ENCODE data around the gene KLHL29.

KLHL29 gene

DNA sequence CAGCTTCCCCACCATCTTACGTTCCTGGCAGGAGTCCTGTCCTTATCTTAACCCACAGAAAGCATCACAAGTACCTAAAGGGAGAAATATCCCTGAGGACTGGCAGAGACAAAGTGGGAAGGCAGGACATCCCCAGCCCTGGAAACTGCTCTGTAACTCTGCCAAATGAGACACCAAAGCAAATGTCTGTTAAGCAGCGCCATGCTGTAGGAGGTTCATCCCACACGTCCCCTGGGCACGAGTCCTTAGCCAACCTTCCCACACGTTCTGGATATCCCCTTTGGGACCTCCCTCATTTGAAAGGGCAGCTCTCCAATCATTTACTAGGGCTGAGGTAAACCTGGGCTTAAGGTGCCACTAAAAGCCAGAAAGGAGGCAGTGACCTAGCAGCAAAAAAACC lies 334.7 kb downstream of the KLHL29 start:
- Histone ChIP-seq H3K27ac (replicated peaks) (no peak overlapping the region), H3K4me3 (replicated peaks; ENCODE audit: insufficient read depth, low read length) (no peak overlapping the region), H3K27me3 (ENCODE audit: insufficient read depth, poor library complexity, severe bottlenecking) (no peaks in the 10 kb centered on the region)
- TF ChIP-seq GABPA (IDR thresholded peaks at IDR 0.05; ENCODE audit: low read depth) (no peak), SPI1 (IDR thresholded peaks at IDR 0.05; ENCODE audit: borderline replicate concordance, low read depth) (no peak), POLR2AphosphoS5 (IDR thresholded peaks at IDR 0.05; ENCODE audit: low read depth) (no peak)
- TF ChIP-seq, protein P1, sequence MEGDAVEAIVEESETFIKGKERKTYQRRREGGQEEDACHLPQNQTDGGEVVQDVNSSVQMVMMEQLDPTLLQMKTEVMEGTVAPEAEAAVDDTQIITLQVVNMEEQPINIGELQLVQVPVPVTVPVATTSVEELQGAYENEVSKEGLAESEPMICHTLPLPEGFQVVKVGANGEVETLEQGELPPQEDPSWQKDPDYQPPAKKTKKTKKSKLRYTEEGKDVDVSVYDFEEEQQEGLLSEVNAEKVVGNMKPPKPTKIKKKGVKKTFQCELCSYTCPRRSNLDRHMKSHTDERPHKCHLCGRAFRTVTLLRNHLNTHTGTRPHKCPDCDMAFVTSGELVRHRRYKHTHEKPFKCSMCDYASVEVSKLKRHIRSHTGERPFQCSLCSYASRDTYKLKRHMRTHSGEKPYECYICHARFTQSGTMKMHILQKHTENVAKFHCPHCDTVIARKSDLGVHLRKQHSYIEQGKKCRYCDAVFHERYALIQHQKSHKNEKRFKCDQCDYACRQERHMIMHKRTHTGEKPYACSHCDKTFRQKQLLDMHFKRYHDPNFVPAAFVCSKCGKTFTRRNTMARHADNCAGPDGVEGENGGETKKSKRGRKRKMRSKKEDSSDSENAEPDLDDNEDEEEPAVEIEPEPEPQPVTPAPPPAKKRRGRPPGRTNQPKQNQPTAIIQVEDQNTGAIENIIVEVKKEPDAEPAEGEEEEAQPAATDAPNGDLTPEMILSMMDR (IDR thresholded peaks at IDR 0.05; ENCODE audit: insufficient read depth, low read length) = no peak
- TF ChIP-seq, protein P2, sequence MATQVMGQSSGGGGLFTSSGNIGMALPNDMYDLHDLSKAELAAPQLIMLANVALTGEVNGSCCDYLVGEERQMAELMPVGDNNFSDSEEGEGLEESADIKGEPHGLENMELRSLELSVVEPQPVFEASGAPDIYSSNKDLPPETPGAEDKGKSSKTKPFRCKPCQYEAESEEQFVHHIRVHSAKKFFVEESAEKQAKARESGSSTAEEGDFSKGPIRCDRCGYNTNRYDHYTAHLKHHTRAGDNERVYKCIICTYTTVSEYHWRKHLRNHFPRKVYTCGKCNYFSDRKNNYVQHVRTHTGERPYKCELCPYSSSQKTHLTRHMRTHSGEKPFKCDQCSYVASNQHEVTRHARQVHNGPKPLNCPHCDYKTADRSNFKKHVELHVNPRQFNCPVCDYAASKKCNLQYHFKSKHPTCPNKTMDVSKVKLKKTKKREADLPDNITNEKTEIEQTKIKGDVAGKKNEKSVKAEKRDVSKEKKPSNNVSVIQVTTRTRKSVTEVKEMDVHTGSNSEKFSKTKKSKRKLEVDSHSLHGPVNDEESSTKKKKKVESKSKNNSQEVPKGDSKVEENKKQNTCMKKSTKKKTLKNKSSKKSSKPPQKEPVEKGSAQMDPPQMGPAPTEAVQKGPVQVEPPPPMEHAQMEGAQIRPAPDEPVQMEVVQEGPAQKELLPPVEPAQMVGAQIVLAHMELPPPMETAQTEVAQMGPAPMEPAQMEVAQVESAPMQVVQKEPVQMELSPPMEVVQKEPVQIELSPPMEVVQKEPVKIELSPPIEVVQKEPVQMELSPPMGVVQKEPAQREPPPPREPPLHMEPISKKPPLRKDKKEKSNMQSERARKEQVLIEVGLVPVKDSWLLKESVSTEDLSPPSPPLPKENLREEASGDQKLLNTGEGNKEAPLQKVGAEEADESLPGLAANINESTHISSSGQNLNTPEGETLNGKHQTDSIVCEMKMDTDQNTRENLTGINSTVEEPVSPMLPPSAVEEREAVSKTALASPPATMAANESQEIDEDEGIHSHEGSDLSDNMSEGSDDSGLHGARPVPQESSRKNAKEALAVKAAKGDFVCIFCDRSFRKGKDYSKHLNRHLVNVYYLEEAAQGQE (IDR thresholded peaks at IDR 0.05; ENCODE audit: insufficient replicate concordance, low read depth) = no peak
- DNase-seq (ENCODE audit: low read depth in 1 of 2, low spot score in 1 of 2) = no peak

DNA sequence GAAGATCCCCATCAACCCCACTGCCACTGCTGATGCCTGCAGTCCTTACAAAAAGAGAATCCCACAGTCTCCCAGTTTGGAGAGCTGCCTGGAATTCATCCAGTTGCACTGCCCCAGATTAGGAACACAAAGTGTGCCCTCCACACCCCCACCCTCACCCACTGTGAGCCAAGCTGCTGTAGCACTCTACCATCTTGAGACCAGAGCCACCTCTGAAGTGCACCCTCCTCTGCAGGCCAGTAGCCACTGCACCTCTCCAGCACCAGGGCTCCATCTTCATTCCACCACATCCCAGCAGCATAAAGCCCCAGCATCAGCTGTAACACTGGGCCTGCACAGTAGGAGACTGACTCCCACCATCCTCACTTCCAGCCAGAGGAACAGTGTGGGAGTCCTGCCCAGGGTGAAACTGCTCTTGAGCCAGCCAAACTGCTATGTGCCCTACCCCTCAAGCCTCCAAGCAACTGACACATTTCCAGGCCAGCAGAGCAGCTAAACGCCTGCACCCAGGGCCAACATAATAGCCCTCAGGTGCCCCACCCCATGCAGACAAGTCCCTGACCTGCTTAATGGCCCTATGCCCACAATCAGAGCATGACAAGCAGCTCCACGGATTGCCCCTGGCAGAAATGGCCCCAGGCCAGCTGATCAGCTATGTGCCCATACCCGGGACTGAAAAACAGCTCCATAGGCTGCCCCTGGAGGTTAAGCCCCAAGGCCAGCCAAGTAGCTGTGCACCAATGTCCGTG lies 335.9 kb downstream of the KLHL29 start:
- Histone ChIP-seq H3K27ac (replicated peaks) (no peak overlapping the region), H3K27me3 (ENCODE audit: insufficient read depth, poor library complexity, severe bottlenecking) (no peaks in the 10 kb centered on the region), H3K4me3 (replicated peaks; ENCODE audit: insufficient read depth, low read length) (no peak overlapping the region)
- no peak for DNase-seq (ENCODE audit: low read depth in 1 of 2, low spot score in 1 of 2)
- TF ChIP-seq, protein P1 (IDR thresholded peaks at IDR 0.05; ENCODE audit: insufficient read depth, low read length) = no peak
- TF ChIP-seq SPI1 (IDR thresholded peaks at IDR 0.05; ENCODE audit: borderline replicate concordance, low read depth) (no peak), POLR2AphosphoS5 (IDR thresholded peaks at IDR 0.05; ENCODE audit: low read depth) (no peak)

DNA sequence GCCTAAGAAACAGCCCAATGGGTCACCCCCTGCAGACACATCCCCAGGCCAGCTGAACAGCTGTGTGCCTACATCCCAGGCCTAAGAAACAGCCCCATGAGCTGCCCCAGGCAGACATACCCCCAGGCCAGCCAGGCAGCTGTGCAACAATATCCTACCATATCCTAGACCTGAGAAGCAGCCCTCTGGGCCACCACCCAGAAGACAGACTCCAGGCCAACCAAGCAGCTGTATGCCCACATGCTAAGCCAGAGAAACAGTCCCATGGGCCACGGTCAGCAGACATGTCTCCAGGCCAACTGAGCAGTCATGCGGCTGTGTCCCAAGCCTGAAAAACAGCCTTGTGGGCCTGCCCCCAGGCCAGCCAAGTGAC lies 336.5 kb downstream of the KLHL29 start:
- no peak for DNase-seq (ENCODE audit: low read depth in 1 of 2, low spot score in 1 of 2)
- TF ChIP-seq, protein P1 (IDR thresholded peaks at IDR 0.05; ENCODE audit: insufficient read depth, low read length) = no peak
- TF ChIP-seq SPI1 (IDR thresholded peaks at IDR 0.05; ENCODE audit: borderline replicate concordance, low read depth) = no peak
- TF ChIP-seq GABPA (IDR thresholded peaks at IDR 0.05; ENCODE audit: low read depth) = no peak
- TF ChIP-seq, protein P2 (IDR thresholded peaks at IDR 0.05; ENCODE audit: insufficient replicate concordance, low read depth) = no peak
- no peak for TF ChIP-seq POLR2AphosphoS5 (IDR thresholded peaks at IDR 0.05; ENCODE audit: low read depth)
- no peak overlapping the region for H3K27ac ChIP-seq (replicated peaks)
- no peak overlapping the region for H3K4me3 ChIP-seq (replicated peaks; ENCODE audit: insufficient read depth, low read length)
- no peaks in the 10 kb centered on the region for H3K27me3 ChIP-seq (ENCODE audit: insufficient read depth, poor library complexity, severe bottlenecking)

DNA sequence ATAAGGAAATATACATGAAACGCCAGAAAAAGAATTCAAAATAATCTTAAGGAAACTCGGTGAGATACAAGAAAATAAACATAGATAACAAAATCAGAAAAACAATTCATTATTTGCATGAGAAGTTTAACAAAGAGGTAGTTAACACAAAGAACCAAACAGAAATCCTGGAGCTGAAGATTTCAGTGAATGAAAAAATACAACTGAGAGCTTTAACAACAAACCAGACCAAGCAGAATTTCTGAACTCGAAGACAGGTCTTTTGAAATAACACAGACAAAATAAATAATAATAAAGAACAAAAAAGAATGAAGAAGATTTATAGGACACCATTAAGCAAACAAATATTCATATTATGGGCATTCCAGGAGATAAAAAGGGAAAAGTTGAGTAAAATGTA lies 337.3 kb downstream of the KLHL29 start:
- no peak for DNase-seq (ENCODE audit: low read depth in 1 of 2, low spot score in 1 of 2)

More for the DNA sequence above, 337.3 kb downstream of the KLHL29 start:
- no peaks in the 10 kb centered on the region for H3K27me3 ChIP-seq (ENCODE audit: insufficient read depth, poor library complexity, severe bottlenecking)
- no peak overlapping the region for H3K4me3 ChIP-seq (replicated peaks; ENCODE audit: insufficient read depth, low read length)
- TF ChIP-seq, protein P2 (IDR thresholded peaks at IDR 0.05; ENCODE audit: insufficient replicate concordance, low read depth) = no peak
- TF ChIP-seq GABPA (IDR thresholded peaks at IDR 0.05; ENCODE audit: low read depth) (no peak), POLR2AphosphoS5 (IDR thresholded peaks at IDR 0.05; ENCODE audit: low read depth) (no peak), SPI1 (IDR thresholded peaks at IDR 0.05; ENCODE audit: borderline replicate concordance, low read depth) (no peak)
- TF ChIP-seq, protein P1 (IDR thresholded peaks at IDR 0.05; ENCODE audit: insufficient read depth, low read length) = no peak
- H3K27ac ChIP-seq (replicated peaks) = no peak overlapping the region

Measured in HL-60 (cell line).